Neural progenitor cell (in vitro differentiated cells): ENCODE results near the gene ZC3H13. TPM values are rescaled to one million over a fixed set of nuclear protein-coding genes. Genes with fewer than 3 reads are reported as not detected.

ENCODE experiments used
- DNase-seq: peaks from one replicate; pipeline ENCODE4 v3.0.0-alpha.2; 2016; ENCODE audit warnings: low spot score
- H2AFZ ChIP-seq: fragments of 200-600 bp; sonication (generic); replicated peaks from 2 replicates; pipeline ENCODE4 v1.6.1; 2016; ENCODE audit warnings: antibody characterized with exemption
- H3F3A ChIP-seq: fragments of 200-600 bp; sonication (generic); 2 replicates; pipeline ENCODE4 v1.6.1; 2016; ENCODE audit warnings: antibody characterized with exemption, low read depth
- H3K27ac ChIP-seq: fragments of 200-600 bp; sonication (generic); 2 replicates; pipeline ENCODE4 v1.5.1; 2016; ENCODE audit warnings: mild to moderate bottlenecking
- H3K27me3 ChIP-seq: fragments of 200-600 bp; sonication (generic); 2 replicates; pipeline ENCODE4 v1.6.1; 2016; ENCODE audit warnings: mild to moderate bottlenecking, moderate library complexity
- H3K36me3 ChIP-seq: fragments of 200-600 bp; sonication (generic); 2 replicates; pipeline ENCODE4 v1.5.1; 2016
- H3K4me1 ChIP-seq: fragments of 200-600 bp; sonication (generic); 2 replicates; pipeline ENCODE4 v1.6.1; 2016; ENCODE audit warnings: mixed run types
- H3K4me2 ChIP-seq: fragments of 200-600 bp; sonication (generic); 2 replicates; pipeline ENCODE4 v1.6.1; 2016
- H3K4me3 ChIP-seq: fragments of 200-600 bp; sonication (generic); 2 replicates; pipeline ENCODE4 v1.5.1; 2016
- H3K79me2 ChIP-seq: fragments of 200-600 bp; sonication (generic); 2 replicates; pipeline ENCODE4 v1.6.1; 2016; ENCODE audit warnings: low read depth
- H3K9ac ChIP-seq: fragments of 200-600 bp; sonication (generic); 2 replicates; pipeline ENCODE4 v1.6.1; 2016
- H3K9me3 ChIP-seq: fragments of 200-600 bp; sonication (generic); 2 replicates; pipeline ENCODE4 v1.5.1; 2016; ENCODE audit warnings: low read depth
- H4K20me1 ChIP-seq: fragments of 200-600 bp; sonication (generic); 2 replicates; pipeline ENCODE4 v1.6.1; 2016; ENCODE audit warnings: low read depth
- H3K27ac Mint-ChIP-seq: 3 replicates; pipeline ENCODE4 v1.8.0; 2021; ENCODE audit warnings: mixed read lengths
- H3K27me3 Mint-ChIP-seq: 2 replicates; pipeline ENCODE4 v1.8.0; 2022; ENCODE audit warnings: low read depth, mild to moderate bottlenecking, inconsistent platforms, moderate library complexity, mixed read lengths; ENCODE audit not compliant: insufficient read depth
- H3K36me3 Mint-ChIP-seq: 3 replicates; pipeline ENCODE4 v1.8.0; 2021; ENCODE audit warnings: mixed read lengths
- H3K4me1 Mint-ChIP-seq: 3 replicates; pipeline ENCODE4 v1.8.0; 2021; ENCODE audit warnings: mixed read lengths
- H3K4me3 Mint-ChIP-seq: 3 replicates; pipeline ENCODE4 v1.8.0; 2021; ENCODE audit warnings: mild to moderate bottlenecking, moderate library complexity, mixed read lengths
- H3K9me3 Mint-ChIP-seq: 3 replicates; pipeline ENCODE4 v1.8.0; 2020; ENCODE audit warnings: mixed read lengths
- CTCF ChIP-seq: fragments of 200-600 bp; sonication (generic); IDR thresholded peaks from 2 replicates; pipeline ENCODE4 v1.5.1; 2017; ENCODE audit warnings: antibody characterized with exemption, mild to moderate bottlenecking
- EZH2 ChIP-seq: fragments of 200-600 bp; sonication (generic); IDR thresholded peaks from 2 replicates; pipeline ENCODE4 v1.6.1; 2017; ENCODE audit warnings: antibody characterized with exemption, mild to moderate bottlenecking, moderate library complexity
- EZH2phosphoT487 ChIP-seq: fragments of 200-600 bp; sonication (generic); IDR thresholded peaks from 2 replicates; pipeline ENCODE4 v1.6.1; 2017; ENCODE audit warnings: antibody characterized with exemption
- total RNA-seq: library from RNA; depleted of rRNA; stranded (reverse); fragments of >200 nt; gene quantifications from 2 replicates; pipeline ENCODE4 v1.2.3, GENCODE V29; 2015; ENCODE audit warnings: low replicate concordance

ZC3H13 gene
- total RNA-seq, 1 donor from 2014 or later: 41.4 TPM

GRCh38 chr13:45921162-45921736 lies 131.3 kb downstream of the ZC3H13 start:
- H3K36me3 Mint-ChIP-seq: no peaks in the 10 kb centered on the region
- no peak overlapping the region for H3K27ac Mint-ChIP-seq
- H3K9me3 Mint-ChIP-seq: no peaks in the 10 kb centered on the region
- Histone ChIP-seq H3K4me2 (no peak overlapping the region), H3K9me3 (no peaks in the 10 kb centered on the region), H2AFZ (no peak overlapping the region), H4K20me1 (no peaks in the 10 kb centered on the region), H3K9ac (no peak overlapping the region), H3K36me3 (no peaks in the 10 kb centered on the region), H3F3A (no peaks in the 10 kb centered on the region), H3K27me3 (no peaks in the 10 kb centered on the region), H3K4me1 (no peaks in the 10 kb centered on the region), H3K27ac (no peak overlapping the region), H3K4me3 (no peak overlapping the region), H3K79me2 (no peaks in the 10 kb centered on the region)
- no peak for DNase-seq
- H3K27me3 Mint-ChIP-seq: peaks cover 2% of the 10 kb centered on the region
- TF ChIP-seq EZH2phosphoT487 (no peak), EZH2 (no peak), CTCF (no peak)
- no peaks in the 10 kb centered on the region for H3K4me1 Mint-ChIP-seq
- no peak overlapping the region for H3K4me3 Mint-ChIP-seq

GRCh38 chr13:45918597-45918996 lies 133.9 kb downstream of the ZC3H13 start:
- Mint-ChIP-seq H3K36me3 (no peaks in the 10 kb centered on the region), H3K4me3 (no peak overlapping the region), H3K27ac (no peak overlapping the region), H3K27me3 (peaks cover 2% of the 10 kb centered on the region), H3K4me1 (no peaks in the 10 kb centered on the region), H3K9me3 (no peaks in the 10 kb centered on the region)
- Histone ChIP-seq H3K9ac (no peak overlapping the region), H3K36me3 (no peaks in the 10 kb centered on the region), H3K4me2 (no peak overlapping the region), H4K20me1 (no peaks in the 10 kb centered on the region), H3K27ac (no peak overlapping the region), H3K4me1 (no peaks in the 10 kb centered on the region), H3K27me3 (no peaks in the 10 kb centered on the region), H3K4me3 (no peak overlapping the region), H2AFZ (no peak overlapping the region), H3K9me3 (no peaks in the 10 kb centered on the region), H3K79me2 (no peaks in the 10 kb centered on the region), H3F3A (no peaks in the 10 kb centered on the region)
- TF ChIP-seq EZH2phosphoT487: no peak
- no peak for TF ChIP-seq EZH2
- no peak for TF ChIP-seq CTCF
- DNase-seq: no peak

GRCh38 chr13:45917019-45917418 lies 135.5 kb downstream of the ZC3H13 start:
- H3K27ac Mint-ChIP-seq: no peak overlapping the region
- TF ChIP-seq CTCF (no peak), EZH2 (no peak), EZH2phosphoT487 (no peak)
- no peak overlapping the region for H3K4me2 ChIP-seq
- H3K9ac ChIP-seq: no peak overlapping the region
- no peaks in the 10 kb centered on the region for H3F3A ChIP-seq
- H3K9me3 ChIP-seq: no peaks in the 10 kb centered on the region
- no peak overlapping the region for H2AFZ ChIP-seq
- H3K27ac ChIP-seq: no peak overlapping the region
- no peaks in the 10 kb centered on the region for H3K4me1 Mint-ChIP-seq
- H3K36me3 Mint-ChIP-seq: no peaks in the 10 kb centered on the region
- H3K36me3 ChIP-seq: no peaks in the 10 kb centered on the region
- H3K4me3 Mint-ChIP-seq: no peak overlapping the region
- H3K79me2 ChIP-seq: no peaks in the 10 kb centered on the region
- H4K20me1 ChIP-seq: no peaks in the 10 kb centered on the region
- peaks cover 2% of the 10 kb centered on the region for H3K27me3 Mint-ChIP-seq
- no peaks in the 10 kb centered on the region for H3K27me3 ChIP-seq
- DNase-seq: no peak
- H3K9me3 Mint-ChIP-seq: no peaks in the 10 kb centered on the region
- H3K4me1 ChIP-seq: no peaks in the 10 kb centered on the region
- H3K4me3 ChIP-seq: no peak overlapping the region
